Parathyroid adenoma (tissue), 2 donors: Measurements from ENCODE around the gene VSTM2L.

Source experiments
- H2AFZ ChIP-seq: fragments of 300-600 bp; sonication (generic); one replicate; pipeline ENCODE4 v1.7.0; 2017; ENCODE audit warnings: antibody characterized with exemption, mild to moderate bottlenecking
- H3K27ac ChIP-seq: fragments of 300-600 bp; sonication (generic); one replicate; pipeline ENCODE4 v1.7.0; 2017
- H3K27me3 ChIP-seq: fragments of 300-600 bp; sonication (generic); one replicate; pipeline ENCODE4 v1.7.0; 2017; ENCODE audit warnings: low read length; ENCODE audit not compliant: control insufficient read depth, insufficient read depth
- H3K36me3 ChIP-seq: fragments of 300-600 bp; sonication (generic); one replicate; pipeline ENCODE4 v1.7.0; 2017; ENCODE audit warnings: low read length; ENCODE audit not compliant: control insufficient read depth, insufficient read depth
- H3K4me1 ChIP-seq: fragments of 300-600 bp; sonication (generic); one replicate; pipeline ENCODE4 v1.7.0; 2017; ENCODE audit warnings: control low read depth
- H3K4me2 ChIP-seq: fragments of 300-600 bp; sonication (generic); one replicate; pipeline ENCODE4 v1.7.0; 2017; ENCODE audit warnings: low read length
- H3K4me3 ChIP-seq: fragments of 300-600 bp; sonication (generic); one replicate; pipeline ENCODE4 v1.7.0; 2017; ENCODE audit warnings: low read depth, low read length
- H3K79me2 ChIP-seq: fragments of 300-600 bp; sonication (generic); one replicate; pipeline ENCODE4 v1.7.0; 2017; ENCODE audit warnings: control low read depth
- H3K9ac ChIP-seq: fragments of 300-600 bp; sonication (generic); one replicate; pipeline ENCODE4 v1.7.0; 2017; ENCODE audit warnings: mild to moderate bottlenecking
- H3K9me3 ChIP-seq: fragments of 300-600 bp; sonication (generic); one replicate; pipeline ENCODE4 v1.7.0; 2017; ENCODE audit warnings: low read length; ENCODE audit not compliant: control insufficient read depth
- CTCF ChIP-seq: fragments of 300-600 bp; sonication (generic); IDR thresholded peaks from one replicate; pipeline ENCODE4 v1.7.0; 2017; ENCODE audit warnings: antibody characterized with exemption, mild to moderate bottlenecking
- donor health status: primary hyperparathyroidism.

VSTM2L gene

GRCh38 chr20:37913567-37914366 is 10.8 kb downstream of the VSTM2L start:
- H3K9me3 ChIP-seq = no peaks in the 10 kb centered on the region
- no peaks in the 10 kb centered on the region for H3K79me2 ChIP-seq
- no peak overlapping the region for H3K9ac ChIP-seq
- peaks cover 4% of the 10 kb centered on the region for H3K27me3 ChIP-seq
- no peaks in the 10 kb centered on the region for H3K36me3 ChIP-seq
- no peaks in the 10 kb centered on the region for H3K4me1 ChIP-seq
- H2AFZ ChIP-seq = no peak overlapping the region
- H3K27ac ChIP-seq = no peak overlapping the region
- no peak overlapping the region for H3K4me3 ChIP-seq
- H3K4me2 ChIP-seq = no peak overlapping the region
- TF ChIP-seq CTCF = no peak

GRCh38 chr20:37914367-37914671 is 11.4 kb downstream of the VSTM2L start:
- Histone ChIP-seq H3K9me3 (no peaks in the 10 kb centered on the region), H3K4me1 (no peaks in the 10 kb centered on the region), H3K4me2 (no peak overlapping the region), H3K79me2 (no peaks in the 10 kb centered on the region), H3K9ac (no peak overlapping the region), H3K27me3 (peaks cover 4% of the 10 kb centered on the region), H2AFZ (no peak overlapping the region), H3K4me3 (no peak overlapping the region), H3K36me3 (no peaks in the 10 kb centered on the region), H3K27ac (no peak overlapping the region)
- TF ChIP-seq CTCF = no peak

GRCh38 chr20:37914672-37915433 is 11.9 kb downstream of the VSTM2L start:
- H3K4me1 ChIP-seq = no peaks in the 10 kb centered on the region
- H2AFZ ChIP-seq = peak overlapping the region; percentile 59
- no peak overlapping the region for H3K9ac ChIP-seq
- H3K9me3 ChIP-seq = no peaks in the 10 kb centered on the region
- no peak for TF ChIP-seq CTCF
- no peak overlapping the region for H3K27ac ChIP-seq
- peaks cover 4% of the 10 kb centered on the region for H3K27me3 ChIP-seq
- no peaks in the 10 kb centered on the region for H3K79me2 ChIP-seq
- no peak overlapping the region for H3K4me3 ChIP-seq
- no peaks in the 10 kb centered on the region for H3K36me3 ChIP-seq
- H3K4me2 ChIP-seq = peak overlapping the region; percentile 21

GRCh38 chr20:37915434-37915787 is 12.5 kb downstream of the VSTM2L start:
- H3K9me3 ChIP-seq = no peaks in the 10 kb centered on the region
- no peak for TF ChIP-seq CTCF
- no peaks in the 10 kb centered on the region for H3K79me2 ChIP-seq
- no peaks in the 10 kb centered on the region for H3K4me1 ChIP-seq
- peaks cover 4% of the 10 kb centered on the region for H3K27me3 ChIP-seq
- no peak overlapping the region for H3K9ac ChIP-seq
- no peak overlapping the region for H3K4me2 ChIP-seq
- H2AFZ ChIP-seq = no peak overlapping the region
- H3K27ac ChIP-seq = no peak overlapping the region
- no peaks in the 10 kb centered on the region for H3K36me3 ChIP-seq
- H3K4me3 ChIP-seq = no peak overlapping the region
